GM12892 (cell line): ENCODE results near the gene RASA3.
"Not testable (repeated sequence)": the region's sequence is repeated elsewhere in the genome, so short reads cannot be mapped to it uniquely, and the experiment has no call there.

Source experiments
- DNase-seq: peaks from one replicate; pipeline ENCODE4 v3.0.0; 2011; ENCODE audit not compliant: insufficient read length
- FAIRE-seq: peaks from 2 replicates; lab custom pipeline; 2011; peaks lifted over from hg19 to GRCh38; lab: Jason Lieb, UNC
- POLR2A ChIP-seq: IDR thresholded peaks from 2 replicates; pipeline ENCODE4 v1.6.1; 2011; ENCODE audit warnings: low read depth, low read length, control low read depth
- POLR2AphosphoS5 ChIP-seq: IDR thresholded peaks from 2 replicates; pipeline ENCODE4 v1.6.1; 2011; ENCODE audit warnings: low read depth, low read length, control low read depth
- TAF1 ChIP-seq: IDR thresholded peaks from 2 replicates; pipeline ENCODE4 v1.6.1; 2011; ENCODE audit warnings: low read depth, mild to moderate bottlenecking, control low read depth, low read length, borderline replicate concordance

The RASA3 gene

DNA sequence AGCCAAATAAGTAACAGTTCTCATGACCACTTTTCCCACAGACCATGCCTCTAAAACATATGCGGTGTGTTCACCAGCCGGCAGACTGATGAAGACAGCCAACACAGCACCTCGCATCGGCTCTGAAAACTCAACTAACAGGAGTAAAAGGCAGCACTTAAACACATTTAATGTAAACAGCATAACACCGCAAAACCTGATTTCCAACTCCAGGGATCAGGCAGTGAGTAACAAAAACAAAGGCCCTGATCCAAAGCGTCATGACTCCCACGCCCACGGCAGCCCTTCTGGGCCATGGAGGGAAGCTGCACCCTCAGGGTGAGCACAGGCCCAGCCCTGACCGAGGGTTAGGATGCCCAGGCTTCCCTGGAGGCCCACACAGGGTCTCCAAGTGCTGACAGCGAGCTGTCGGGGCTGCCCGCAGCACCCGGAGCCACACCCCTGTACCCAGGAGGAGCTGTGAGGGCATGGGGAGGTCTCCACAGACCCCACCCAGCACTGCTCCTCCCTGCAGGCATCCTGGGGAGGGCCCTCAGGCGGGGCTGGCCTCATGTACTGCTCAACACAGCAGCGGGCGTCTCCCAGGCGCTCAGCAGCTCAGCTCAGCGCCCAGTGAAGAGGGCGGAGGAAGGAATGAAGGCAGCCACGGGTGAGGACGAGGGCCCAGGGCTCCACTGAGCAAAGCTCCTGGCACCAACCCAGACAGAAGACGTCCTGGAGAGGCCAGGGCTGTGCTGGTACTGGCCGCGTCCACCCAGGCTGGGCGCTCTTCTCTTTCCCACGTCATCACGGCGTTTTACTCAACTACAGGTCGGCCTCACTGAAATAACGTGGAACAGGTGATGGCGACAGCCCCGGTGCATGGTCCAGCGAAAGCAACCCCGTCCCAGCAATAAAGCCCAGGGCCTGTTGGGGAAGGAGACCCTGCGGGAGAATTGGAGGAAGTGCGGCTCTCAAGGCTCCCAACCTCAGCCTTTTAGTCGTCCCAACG is 53.7 kb downstream of the RASA3 start:
- DNase-seq, result no peak
- no peak for FAIRE-seq
- no peak for TF ChIP-seq POLR2AphosphoS5
- no peak for TF ChIP-seq POLR2A
- no peak for TF ChIP-seq TAF1

DNA sequence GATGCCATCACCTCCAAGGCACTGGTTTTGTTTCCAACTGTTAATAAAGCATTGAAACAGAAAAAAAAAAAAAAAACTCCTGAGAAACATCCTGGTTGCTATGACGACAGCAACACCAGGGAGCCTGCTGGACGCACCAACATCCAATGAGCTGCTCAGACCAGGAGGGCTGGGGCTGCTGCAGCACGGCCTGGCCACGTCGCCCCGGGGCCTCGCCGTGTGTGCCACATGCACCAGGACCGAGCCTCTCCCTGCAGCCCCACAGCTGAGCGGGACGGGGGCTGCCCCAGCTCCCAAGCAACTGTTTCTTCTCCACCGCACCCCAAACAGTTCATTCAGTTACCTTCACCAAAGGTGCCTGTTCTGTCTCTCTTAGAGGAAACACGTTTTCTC is 54.5 kb downstream of the RASA3 start:
- TF ChIP-seq TAF1 (no peak), POLR2AphosphoS5 (no peak), POLR2A (no peak)
- FAIRE-seq (no peak), DNase-seq (no peak)

DNA sequence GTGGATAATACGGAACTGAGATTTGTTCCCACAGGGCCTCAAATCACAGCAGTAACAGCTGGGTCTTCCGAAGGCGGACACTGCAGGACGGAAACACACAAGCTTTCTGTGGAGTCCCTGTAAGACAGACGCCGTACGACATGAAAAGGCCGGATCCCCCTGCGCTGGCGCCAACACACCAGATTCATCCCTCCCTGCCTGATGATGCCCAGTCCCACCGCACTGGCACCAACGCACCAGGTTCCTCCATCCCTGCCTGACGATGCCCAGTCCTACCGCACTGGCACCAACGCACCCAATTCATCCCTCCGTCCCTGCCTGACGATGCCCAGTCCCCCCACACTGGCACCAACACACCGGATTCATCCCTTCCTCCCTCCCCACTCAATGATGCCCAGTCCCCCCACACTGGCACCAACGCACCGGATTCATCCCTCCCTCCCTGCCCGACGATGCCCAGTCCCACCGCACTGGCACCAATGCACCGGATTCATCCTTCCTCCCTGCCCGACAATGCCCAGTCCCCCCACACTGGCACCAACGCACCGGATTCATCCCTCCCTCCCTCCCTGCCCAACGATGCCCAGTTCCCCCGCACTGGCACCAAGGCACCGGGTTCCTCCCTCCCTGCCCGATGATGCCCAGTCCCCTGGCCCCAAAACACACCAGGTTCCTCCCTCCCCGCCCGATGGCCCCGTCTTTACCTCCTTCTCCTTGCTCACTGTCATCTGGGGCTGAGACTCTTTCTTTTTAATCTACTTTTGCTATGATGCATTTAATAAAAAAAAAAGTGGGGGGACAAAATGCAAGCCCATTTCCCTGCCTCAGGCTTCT is 55.1 kb downstream of the RASA3 start:
- TF ChIP-seq TAF1 (no peak), POLR2A (no peak), POLR2AphosphoS5 (no peak)
- FAIRE-seq, result no peak

DNA sequence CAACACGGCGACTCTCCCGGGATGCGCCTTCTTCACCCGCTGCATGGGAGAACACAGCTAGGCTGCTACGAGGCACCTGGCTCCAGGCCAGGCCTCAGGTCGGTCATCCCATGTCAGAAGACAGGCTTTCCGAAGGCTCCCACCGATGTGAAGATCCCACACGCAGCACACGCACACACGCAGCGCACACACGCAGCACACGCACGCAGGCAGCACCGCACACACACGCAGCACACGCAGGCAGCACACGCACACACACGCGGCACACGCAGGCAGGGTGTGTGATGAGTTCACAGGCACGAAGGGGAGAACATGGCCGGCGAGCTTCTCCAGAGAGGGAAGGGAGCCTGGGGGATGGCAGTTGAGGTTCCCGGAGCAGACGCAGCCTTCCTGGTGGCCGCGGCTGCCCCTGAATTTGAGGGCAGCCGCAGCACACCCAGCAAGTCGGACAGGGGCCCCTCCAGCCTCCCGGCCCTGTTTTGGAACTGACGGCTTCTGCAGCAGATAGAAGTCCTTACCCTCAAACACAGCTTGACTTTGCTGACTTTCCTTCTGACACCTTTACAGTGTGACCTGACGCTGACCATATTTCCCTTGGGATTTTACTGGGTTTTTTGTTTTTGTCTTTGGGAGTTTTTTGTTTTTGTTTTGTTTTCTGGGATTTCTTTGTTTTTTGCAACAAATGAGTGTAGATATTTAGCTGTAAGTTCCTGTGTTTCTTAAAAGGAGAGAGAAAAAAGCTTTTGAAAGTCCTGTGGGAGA is 55.9 kb downstream of the RASA3 start:
- no peak for DNase-seq
- TF ChIP-seq POLR2AphosphoS5 (no peak), TAF1 (no peak), POLR2A (no peak)
- no peak for FAIRE-seq

More for the DNA sequence above, 55.1 kb downstream of the RASA3 start:
- no peak for DNase-seq

DNA sequence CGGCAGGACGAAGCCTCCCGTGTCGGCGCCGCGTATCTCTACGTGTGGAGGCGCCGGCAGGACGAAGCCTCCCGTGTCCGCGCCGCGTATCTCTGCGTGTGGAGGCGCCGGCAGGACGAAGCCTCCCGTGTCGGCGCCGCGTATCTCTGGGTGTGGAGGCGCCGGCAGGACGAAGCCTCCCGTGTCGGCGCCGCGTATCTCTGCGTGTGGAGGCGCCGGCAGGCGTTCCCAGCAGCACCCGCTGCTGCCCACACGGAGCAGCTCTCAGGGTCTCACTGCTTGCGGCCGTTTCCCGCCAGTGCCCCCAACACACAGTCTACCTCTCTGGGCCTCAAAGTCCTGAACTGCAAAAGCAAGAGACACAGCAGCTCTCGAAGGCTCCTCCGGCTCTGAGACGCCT is 56.6 kb downstream of the RASA3 start:
- FAIRE-seq, DNase-seq: not testable (repeated sequence)

DNA sequence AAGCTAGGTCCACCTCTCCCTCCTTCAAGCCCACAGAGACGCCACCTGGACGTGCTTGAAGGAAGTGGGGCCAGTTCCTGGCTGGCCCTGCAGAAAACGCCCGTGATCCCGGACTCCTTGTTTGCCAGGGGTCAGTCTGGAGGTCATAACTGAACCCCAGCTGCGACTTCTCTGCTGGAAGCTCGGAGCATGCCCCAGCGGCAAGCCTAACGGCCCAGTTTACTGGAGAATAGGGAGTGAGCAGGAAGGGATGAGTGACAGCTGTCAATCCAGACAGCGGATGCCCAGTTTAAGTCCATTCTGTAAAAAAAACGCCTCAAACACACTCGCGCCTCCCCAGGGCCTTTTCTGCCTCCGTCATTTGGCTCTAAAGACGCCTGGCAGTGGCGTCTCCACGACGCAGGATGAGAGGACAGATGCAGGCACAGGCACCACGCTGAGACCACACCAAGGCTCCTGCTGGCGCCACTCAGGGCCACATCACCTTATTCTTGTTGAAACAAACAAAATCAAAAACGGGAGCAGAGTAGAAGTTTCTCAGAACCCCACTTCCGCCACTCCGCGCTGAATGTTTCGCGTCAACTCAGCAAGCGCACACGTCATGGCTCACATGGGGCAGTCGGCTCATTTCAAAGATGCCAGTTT is 57.6 kb downstream of the RASA3 start:
- TF ChIP-seq TAF1, result no peak
- TF ChIP-seq POLR2AphosphoS5, result no peak
- TF ChIP-seq POLR2A, result no peak
- DNase-seq (no peak), FAIRE-seq (no peak)

DNA sequence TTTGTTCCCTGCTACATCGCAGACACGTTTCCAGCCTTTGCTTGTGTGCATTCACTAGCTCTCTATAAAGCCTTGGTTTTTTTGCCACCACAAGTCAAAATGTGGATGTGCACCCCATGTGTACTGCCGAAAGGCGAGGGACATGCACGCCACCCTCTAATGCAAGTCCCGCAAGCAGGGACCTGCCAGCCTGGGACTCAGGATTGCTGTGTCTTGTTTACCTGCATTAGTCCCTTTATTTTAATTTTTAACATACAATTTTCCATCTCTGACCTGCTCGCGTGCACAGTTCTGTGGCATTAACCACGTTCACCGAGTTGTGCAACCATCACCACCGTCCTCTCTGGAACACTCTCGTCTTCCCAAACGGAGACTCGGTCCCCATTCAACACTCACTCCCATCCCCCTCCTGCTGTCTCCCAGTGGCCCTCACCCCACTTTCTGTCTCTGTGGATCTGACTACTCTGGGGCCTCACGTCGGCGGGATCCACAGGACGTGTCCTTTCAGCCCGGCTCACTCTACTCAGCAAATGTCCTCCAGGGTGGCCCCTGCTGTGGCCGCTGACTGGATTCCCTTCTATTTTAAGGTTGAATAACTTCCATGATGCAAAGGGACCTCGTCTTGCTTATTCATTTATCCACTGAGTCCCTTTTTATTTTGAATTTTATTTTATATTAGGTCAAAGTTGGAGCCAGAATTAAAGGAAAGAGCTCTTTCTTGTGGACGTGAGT is 58.4 kb downstream of the RASA3 start:
- FAIRE-seq (no peak), DNase-seq (no peak)
- TF ChIP-seq TAF1 (no peak), POLR2AphosphoS5 (no peak), POLR2A (no peak)

DNA sequence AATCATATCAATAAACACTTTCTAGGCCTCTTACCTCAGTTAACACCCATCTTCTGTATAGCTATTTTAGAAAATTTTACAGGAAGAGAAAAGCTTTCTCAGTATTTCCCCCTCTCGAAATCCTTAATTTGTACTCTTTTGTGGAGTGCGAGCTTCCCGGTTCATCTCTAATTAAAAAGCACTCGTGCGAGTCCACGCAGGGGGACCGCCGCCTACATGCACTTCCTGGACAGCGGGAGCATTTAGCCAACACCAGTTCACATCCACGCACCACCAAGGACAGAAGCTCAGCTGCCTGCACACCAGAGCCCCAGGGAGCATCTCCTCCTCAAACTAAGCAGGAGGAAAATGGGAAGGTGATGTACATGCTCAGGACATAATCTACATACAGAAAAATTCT is 60.0 kb downstream of the RASA3 start:
- FAIRE-seq (no peak), DNase-seq (no peak)
- TF ChIP-seq TAF1 (no peak), POLR2A (no peak), POLR2AphosphoS5 (no peak)

DNA sequence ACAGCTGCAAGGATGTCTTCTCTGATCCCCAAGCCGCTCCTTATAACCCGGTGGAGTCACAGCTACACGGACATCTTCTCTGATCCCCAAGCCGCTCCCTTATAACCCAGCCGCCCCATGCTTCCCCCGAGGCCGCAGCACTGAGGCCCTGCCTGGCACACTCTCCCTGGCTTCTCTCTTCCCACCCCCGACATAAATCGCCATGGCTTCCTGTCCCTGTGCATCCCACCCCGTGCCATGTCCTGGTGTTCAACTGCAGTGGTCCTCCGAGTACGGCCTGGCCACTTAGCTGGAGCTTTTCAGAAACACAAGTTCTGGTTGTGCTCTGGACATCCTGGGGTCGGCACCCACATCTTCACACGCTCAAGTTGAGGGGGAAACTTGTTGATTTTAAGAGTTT is 60.4 kb downstream of the RASA3 start:
- FAIRE-seq (no peak), DNase-seq (no peak)
- TF ChIP-seq POLR2A (no peak), TAF1 (no peak), POLR2AphosphoS5 (no peak)

DNA sequence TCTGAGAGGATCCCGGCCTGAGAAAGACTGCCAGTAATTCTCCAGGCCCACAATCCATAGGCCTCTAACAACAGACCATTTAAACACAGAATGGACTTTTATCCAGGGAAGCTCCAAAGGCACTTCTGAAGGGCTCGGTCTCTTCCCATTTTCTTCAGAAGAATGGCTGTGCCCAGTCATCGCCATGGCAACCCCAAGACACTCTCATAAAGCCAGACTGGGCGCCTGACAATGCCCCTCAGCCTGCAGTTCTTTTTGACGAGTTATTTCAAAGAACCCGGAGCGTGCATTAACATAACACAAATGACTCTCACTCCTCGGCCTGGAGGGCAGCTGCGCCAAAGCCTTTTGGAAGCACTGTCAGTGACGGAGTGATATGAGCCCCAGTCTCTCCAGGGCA is 61.0 kb downstream of the RASA3 start:
- no peak for FAIRE-seq

More for the DNA sequence above, 61.0 kb downstream of the RASA3 start:
- DNase-seq, result no peak
- TF ChIP-seq TAF1 (no peak), POLR2A (no peak), POLR2AphosphoS5 (no peak)
